ENCODE results near the gene LRRIQ4.

The LRRIQ4 gene

DNA sequence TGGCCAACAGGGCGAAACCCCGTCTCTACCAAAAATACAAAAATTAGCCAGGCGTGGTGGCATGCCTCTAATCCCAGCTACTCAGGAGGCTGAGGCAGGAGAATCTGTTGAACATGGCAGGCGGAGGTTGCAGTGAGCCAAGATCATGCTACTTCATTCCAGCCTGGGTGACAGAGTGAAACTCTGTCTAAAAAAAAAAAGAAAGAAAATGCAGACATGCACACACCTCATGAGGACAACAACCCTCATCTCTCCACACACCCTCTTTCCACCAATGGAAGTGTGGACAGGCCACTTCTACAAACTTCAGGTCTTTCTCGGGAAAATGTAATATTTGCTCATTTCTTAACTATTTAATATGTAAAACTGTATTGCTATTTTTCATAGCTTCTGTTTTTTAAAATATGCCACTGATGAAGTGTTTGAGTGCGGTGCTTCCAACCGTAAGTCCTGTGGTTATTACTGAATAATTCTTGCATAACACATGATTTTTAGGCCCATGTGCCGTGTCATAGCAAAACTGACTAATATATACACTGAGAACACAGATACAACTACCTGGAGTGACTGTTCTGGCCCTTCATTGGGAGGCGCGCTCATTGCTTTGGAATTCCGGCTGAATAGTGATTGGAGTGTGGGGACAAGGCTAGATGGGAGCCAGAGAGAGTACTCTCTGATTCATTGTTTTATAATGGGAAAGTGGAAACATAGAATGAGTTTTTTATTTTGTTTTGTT is 34.0 kb downstream of the LRRIQ4 start:
- no peak for TF ChIP-seq BACH2 (CRISPR knock-in tag; IDR thresholded peaks at IDR 0.05; ENCODE audit: borderline replicate concordance)
- no peak for TF ChIP-seq ISL1 (CRISPR knock-in tag; IDR thresholded peaks at IDR 0.05)
- no peak for TF ChIP-seq OSR1 (CRISPR knock-in tag; IDR thresholded peaks at IDR 0.05)
- no peak for TF ChIP-seq TOX (CRISPR knock-in tag; IDR thresholded peaks at IDR 0.05; ENCODE audit: borderline replicate concordance)
- TF ChIP-seq CREB5 (CRISPR knock-in tag; IDR thresholded peaks at IDR 0.05; ENCODE audit: low read depth) = no peak
- no peak for TF ChIP-seq ZFP30 (CRISPR knock-in tag; IDR thresholded peaks at IDR 0.05)
- no peak for TF ChIP-seq PPARA (CRISPR knock-in tag; IDR thresholded peaks at IDR 0.05; ENCODE audit: borderline replicate concordance)
- TF ChIP-seq CSDC2 (CRISPR knock-in tag; IDR thresholded peaks at IDR 0.05) = no peak
- no peak for TF ChIP-seq ZC3H10 (CRISPR knock-in tag; IDR thresholded peaks at IDR 0.05)
- no peak for TF ChIP-seq GLIS3 (CRISPR knock-in tag; IDR thresholded peaks at IDR 0.05)
- no peak for TF ChIP-seq POU6F1 (CRISPR knock-in tag; IDR thresholded peaks at IDR 0.05; ENCODE audit: borderline replicate concordance, low read depth)
- TF ChIP-seq ZNF70 (CRISPR knock-in tag; IDR thresholded peaks at IDR 0.05) = no peak
- TF ChIP-seq ZFP3 (CRISPR knock-in tag; IDR thresholded peaks at IDR 0.05) = no peak
- no peak for TF ChIP-seq CSRNP3 (CRISPR knock-in tag; IDR thresholded peaks at IDR 0.05)
- TF ChIP-seq RARB (CRISPR knock-in tag; IDR thresholded peaks at IDR 0.05) = no peak
- TF ChIP-seq ESRRG (CRISPR knock-in tag; IDR thresholded peaks at IDR 0.05) = no peak
- ATAC-seq = peak; percentile 89

DNA sequence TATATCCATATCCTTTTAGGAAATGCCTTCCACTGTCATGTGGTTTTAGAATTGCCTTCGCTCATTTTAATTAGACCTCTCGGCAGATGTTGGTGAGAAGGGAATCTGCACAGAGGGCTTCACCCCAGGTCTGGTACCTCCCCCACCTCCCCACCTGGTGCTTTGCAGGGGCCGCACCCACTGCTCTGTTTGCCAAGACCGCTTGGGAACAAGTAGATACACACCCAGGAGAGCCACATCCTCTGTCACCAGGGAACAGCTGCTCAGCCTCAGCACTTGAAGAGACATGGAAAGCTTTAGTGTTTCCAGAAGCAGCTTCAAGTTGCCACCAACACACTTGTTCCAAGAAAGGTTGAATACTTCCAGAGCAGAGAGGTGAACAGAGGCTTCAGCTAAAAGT is 35.2 kb downstream of the LRRIQ4 start:
- ATAC-seq = no peak
- TF ChIP-seq SNAI2 (CRISPR knock-in tag; IDR thresholded peaks at IDR 0.05) (no peak), ZFP30 (CRISPR knock-in tag; IDR thresholded peaks at IDR 0.05) (no peak), GLIS3 (CRISPR knock-in tag; IDR thresholded peaks at IDR 0.05) (no peak), CSRNP3 (CRISPR knock-in tag; IDR thresholded peaks at IDR 0.05) (no peak), RARB (CRISPR knock-in tag; IDR thresholded peaks at IDR 0.05) (no peak), PPARA (CRISPR knock-in tag; IDR thresholded peaks at IDR 0.05; ENCODE audit: borderline replicate concordance) (no peak), ARNTL (CRISPR knock-in tag; IDR thresholded peaks at IDR 0.05; ENCODE audit: borderline replicate concordance, low read depth) (no peak), ZC3H10 (CRISPR knock-in tag; IDR thresholded peaks at IDR 0.05) (no peak), TOX (CRISPR knock-in tag; IDR thresholded peaks at IDR 0.05; ENCODE audit: borderline replicate concordance) (no peak), OSR1 (CRISPR knock-in tag; IDR thresholded peaks at IDR 0.05) (no peak), ZNF565 (CRISPR knock-in tag; conservative IDR thresholded peaks at IDR 0.05; ENCODE audit: low read depth) (no peak)
- TF ChIP-seq, protein P1, sequence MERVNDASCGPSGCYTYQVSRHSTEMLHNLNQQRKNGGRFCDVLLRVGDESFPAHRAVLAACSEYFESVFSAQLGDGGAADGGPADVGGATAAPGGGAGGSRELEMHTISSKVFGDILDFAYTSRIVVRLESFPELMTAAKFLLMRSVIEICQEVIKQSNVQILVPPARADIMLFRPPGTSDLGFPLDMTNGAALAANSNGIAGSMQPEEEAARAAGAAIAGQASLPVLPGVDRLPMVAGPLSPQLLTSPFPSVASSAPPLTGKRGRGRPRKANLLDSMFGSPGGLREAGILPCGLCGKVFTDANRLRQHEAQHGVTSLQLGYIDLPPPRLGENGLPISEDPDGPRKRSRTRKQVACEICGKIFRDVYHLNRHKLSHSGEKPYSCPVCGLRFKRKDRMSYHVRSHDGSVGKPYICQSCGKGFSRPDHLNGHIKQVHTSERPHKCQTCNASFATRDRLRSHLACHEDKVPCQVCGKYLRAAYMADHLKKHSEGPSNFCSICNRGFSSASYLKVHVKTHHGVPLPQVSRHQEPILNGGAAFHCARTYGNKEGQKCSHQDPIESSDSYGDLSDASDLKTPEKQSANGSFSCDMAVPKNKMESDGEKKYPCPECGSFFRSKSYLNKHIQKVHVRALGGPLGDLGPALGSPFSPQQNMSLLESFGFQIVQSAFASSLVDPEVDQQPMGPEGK (CRISPR knock-in tag; IDR thresholded peaks at IDR 0.05; ENCODE audit: borderline replicate concordance) = no peak

- ATAC-seq = no peak
- TF ChIP-seq SNAI2 (CRISPR knock-in tag; IDR thresholded peaks at IDR 0.05) = no peak
Observed at GRCh38 chr3:169848741-169849140, 36.1 kb downstream of the LRRIQ4 start.

DNA sequence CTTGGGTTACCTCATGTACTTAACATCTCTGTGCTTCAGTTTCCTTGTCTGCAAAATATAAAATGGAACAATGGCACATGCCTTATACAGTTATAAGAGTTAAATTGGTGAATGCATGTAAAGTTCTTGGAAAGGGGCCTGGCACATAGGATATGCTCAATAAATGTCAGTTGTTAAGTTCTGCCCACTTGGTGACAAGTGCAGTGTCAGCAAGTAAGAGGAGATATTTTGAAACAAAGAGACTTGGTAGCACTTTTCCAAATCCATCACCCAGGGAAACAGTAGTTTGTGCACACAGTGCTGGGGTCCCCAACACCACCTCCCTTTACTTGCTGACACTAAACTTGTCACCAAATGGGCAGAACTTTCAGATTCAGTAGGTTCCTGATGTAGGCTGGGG is 37.9 kb downstream of the LRRIQ4 start:
- no peak for ATAC-seq
- TF ChIP-seq ZC3H10 (CRISPR knock-in tag; IDR thresholded peaks at IDR 0.05) (no peak), ZNF8 (CRISPR knock-in tag; IDR thresholded peaks at IDR 0.05) (no peak), OSR1 (CRISPR knock-in tag; IDR thresholded peaks at IDR 0.05) (no peak), BACH2 (CRISPR knock-in tag; IDR thresholded peaks at IDR 0.05; ENCODE audit: borderline replicate concordance) (no peak), ARNTL (CRISPR knock-in tag; IDR thresholded peaks at IDR 0.05; ENCODE audit: borderline replicate concordance, low read depth) (no peak), ZNF565 (CRISPR knock-in tag; conservative IDR thresholded peaks at IDR 0.05; ENCODE audit: low read depth) (no peak), ESRRG (CRISPR knock-in tag; IDR thresholded peaks at IDR 0.05) (no peak), ZFP30 (CRISPR knock-in tag; IDR thresholded peaks at IDR 0.05) (no peak), SNAI2 (CRISPR knock-in tag; IDR thresholded peaks at IDR 0.05) (no peak), TOX (CRISPR knock-in tag; IDR thresholded peaks at IDR 0.05; ENCODE audit: borderline replicate concordance) (no peak), POU6F1 (CRISPR knock-in tag; IDR thresholded peaks at IDR 0.05; ENCODE audit: borderline replicate concordance, low read depth) (no peak)
- TF ChIP-seq, protein P1 (CRISPR knock-in tag; IDR thresholded peaks at IDR 0.05; ENCODE audit: borderline replicate concordance) = no peak
